HCT116 (cell line): Measurements from ENCODE around the gene PDILT. TPM values are rescaled to one million over a fixed set of nuclear protein-coding genes. Genes with fewer than 3 reads are reported as not detected.

Source experiments
- ATAC-seq: fragments of 200-7000 bp; cut with Tn5 transposase; 2 replicates; pipeline ENCODE4 v1.9.1; 2020; ENCODE audit warnings: mild to moderate bottlenecking, moderate library complexity
- BruUV-seq: library from RNA; stranded (reverse); fragments of 400-500 nt; replicated peaks from 2 replicates; lab custom pipeline; 2021; lab: Mats Ljungman, UMichigan
- CTCF ChIA-PET: fragments of 300-600 bp; sonication (Branson Sonifier 250); formaldehyde crosslinking; loops from one replicate; lab custom pipeline; 2021; ENCODE audit warnings: antibody characterized with exemption; lab: Charles Lee
- POLR2A ChIA-PET: fragments of 300-600, 350-600 bp; sonication (Branson Sonifier 250); formaldehyde crosslinking; loops from one replicate; lab custom pipeline; 2021; ENCODE audit warnings: antibody characterized with exemption; lab: Charles Lee
- RAD21 ChIA-PET, 2 experiments: fragments of 300-600 bp; sonication (Branson Sonifier 250); formaldehyde crosslinking; loops; one replicate each; lab custom pipeline; 2023; ENCODE audit warnings: low total read pairs in 2 of 2; ENCODE audit not compliant: uncharacterized antibody in 2 of 2, unreplicated experiment in 2 of 2, low non-redundant PET in 1 of 2; lab: Charles Lee
- DNase-seq: peaks from one replicate; pipeline ENCODE4 v3.0.0-alpha.2; 2010; ENCODE audit warnings: low read depth, low spot score
- H2AFZ ChIP-seq: fragments of 200-600 bp; shearing (Covaris generic), sonication (generic); 2 replicates; pipeline ENCODE4 v1.6.1; 2017; ENCODE audit warnings: low read depth, mixed run types, mixed read lengths, antibody characterized with exemption, low read length; ENCODE audit not compliant: poor library complexity, severe bottlenecking
- H3K27ac ChIP-seq: 2 replicates; pipeline ENCODE4 v1.5.1; 2012; ENCODE audit warnings: low read depth, low read length
- H3K27me3 ChIP-seq: fragments of 200-600 bp; sonication (generic); 2 replicates; pipeline ENCODE4 v1.6.1; 2016; ENCODE audit warnings: mixed run types, low read length, mixed read lengths; ENCODE audit not compliant: insufficient read depth
- H3K36me3 ChIP-seq, 2 experiments: fragments of 200-500 bp in 1 of 2; fragments of 200-600 bp in 1 of 2; sonication (Bioruptor generic) in 1 of 2; sonication (generic) in 1 of 2; 2 replicates each; pipeline versions ENCODE4 v1.5.1 to v1.6.1; 2014 to 2016; ENCODE audit warnings: low read length in 2 of 2, inconsistent platforms in 1 of 2, mixed read lengths in 1 of 2, mixed run types in 1 of 2; ENCODE audit not compliant: insufficient read depth in 2 of 2, control insufficient read depth in 1 of 2
- H3K4me1 ChIP-seq, 2 experiments: fragments of 200-600 bp in 1 of 2; sonication (generic) in 1 of 2; 2 replicates each; pipeline versions ENCODE4 v1.5.1 to v1.6.1; 2012 to 2017; ENCODE audit warnings: low read length in 2 of 2, inconsistent platforms in 1 of 2, mild to moderate bottlenecking in 1 of 2, mixed read lengths in 1 of 2, mixed run types in 1 of 2, moderate library complexity in 1 of 2; ENCODE audit not compliant: insufficient read depth in 2 of 2, control insufficient read depth in 1 of 2
- H3K4me2 ChIP-seq: fragments of 200-600 bp; sonication (generic); 2 replicates; pipeline ENCODE4 v1.6.1; 2017; ENCODE audit warnings: mixed run types, low read length, mixed read lengths
- H3K4me3 ChIP-seq, 2 experiments: fragments of 200-600 bp in 1 of 2; sonication (generic) in 1 of 2; replicated peaks in 1 of 2; 2 replicates each; pipeline ENCODE4 v1.5.1; 2011 to 2016; ENCODE audit warnings: low read length in 2 of 2, control low read depth in 1 of 2, low read depth in 1 of 2, mild to moderate bottlenecking in 1 of 2, mixed read lengths in 1 of 2, mixed run types in 1 of 2
- H3K79me2 ChIP-seq: fragments of 200-600 bp; sonication (generic); 2 replicates; pipeline ENCODE4 v1.6.1; 2017; ENCODE audit warnings: mild to moderate bottlenecking, mixed run types, low read length, moderate library complexity, mixed read lengths; ENCODE audit not compliant: insufficient read depth
- H3K9ac ChIP-seq: fragments of 200-600 bp; sonication (generic); 2 replicates; pipeline ENCODE4 v1.6.1; 2016; ENCODE audit warnings: low read length, mixed read lengths
- H3K9me2 ChIP-seq: fragments of 200-600 bp; sonication (generic), shearing (Covaris generic); 2 replicates; pipeline ENCODE4 v1.6.1; 2017; ENCODE audit warnings: mixed run types, mild to moderate bottlenecking, moderate library complexity; ENCODE audit not compliant: insufficient read depth
- H3K9me3 ChIP-seq, 2 experiments: fragments of 200-500 bp in 1 of 2; fragments of 200-600 bp in 1 of 2; sonication (Bioruptor generic) in 1 of 2; sonication (generic) in 1 of 2; 2 replicates each; pipeline ENCODE4 v1.6.1; 2014 to 2017; ENCODE audit warnings: low read length in 2 of 2, mixed read lengths in 2 of 2, inconsistent platforms in 1 of 2, low read depth in 1 of 2, mild to moderate bottlenecking in 1 of 2, mixed run types in 1 of 2, moderate library complexity in 1 of 2; ENCODE audit not compliant: control insufficient read depth in 1 of 2, insufficient read depth in 1 of 2
- H4K20me1 ChIP-seq: fragments of 200-600 bp; sonication (generic), shearing (Covaris generic); 2 replicates; pipeline ENCODE4 v1.6.1; 2017; ENCODE audit warnings: mixed run types, mild to moderate bottlenecking, moderate library complexity; ENCODE audit not compliant: insufficient read depth
- ATF3 ChIP-seq: IDR thresholded peaks from 2 replicates; pipeline ENCODE4 v1.6.1; 2012
- CEBPB ChIP-seq: IDR thresholded peaks from 2 replicates; pipeline ENCODE4 v1.6.1; 2012; ENCODE audit warnings: low read depth
- ELF1 ChIP-seq: IDR thresholded peaks from 2 replicates; pipeline ENCODE4 v1.6.1; 2012; ENCODE audit warnings: low read depth, borderline replicate concordance
- MAX ChIP-seq: IDR thresholded peaks from 2 replicates; pipeline ENCODE4 v1.6.1; 2012
- POLR2A ChIP-seq: IDR thresholded peaks from 2 replicates; pipeline ENCODE4 v1.7.0; 2011; ENCODE audit warnings: borderline replicate concordance; ENCODE audit not compliant: insufficient read depth, insufficient read length; ENCODE audit errors: extremely low read depth
- REST ChIP-seq: IDR thresholded peaks from 2 replicates; pipeline ENCODE4 v1.6.1; 2012; ENCODE audit warnings: low read depth
- SIN3A ChIP-seq: IDR thresholded peaks from 2 replicates; pipeline ENCODE4 v1.6.1; 2012; ENCODE audit warnings: low read depth
- SRF ChIP-seq: IDR thresholded peaks from 2 replicates; pipeline ENCODE4 v1.6.1; 2012; ENCODE audit warnings: low read depth
- YY1 ChIP-seq: IDR thresholded peaks from 2 replicates; pipeline ENCODE4 v1.6.1; 2011; ENCODE audit warnings: low read length, low read depth, moderate library complexity, mild to moderate bottlenecking; ENCODE audit not compliant: insufficient replicate concordance; ENCODE audit errors: extremely low read depth
- ZBTB33 ChIP-seq: IDR thresholded peaks from 2 replicates; pipeline ENCODE4 v1.6.1; 2011; ENCODE audit warnings: mild to moderate bottlenecking, low read length, moderate library complexity; ENCODE audit not compliant: insufficient replicate concordance; ENCODE audit errors: extremely low read depth
- ZFX ChIP-seq: fragments of 450-650 bp; IDR thresholded peaks from 2 replicates; pipeline ENCODE4 v1.6.1; 2017
- ZNF274 ChIP-seq: fragments of 200-500 bp; sonication (Bioruptor generic); IDR thresholded peaks from 2 replicates; pipeline ENCODE4 v1.6.1; 2014; ENCODE audit warnings: mild to moderate bottlenecking, low read depth, low read length, inconsistent platforms
- intact Hi-C: fragments of 100-400 bp; cut with micrococcal nuclease; formaldehyde crosslinking; loops from 2 replicates; pipeline ENCODE4 v1.10.0; 2022
- total RNA-seq: library from RNA; stranded (reverse); gene quantifications from one replicate; pipeline ENCODE4 v1.2.1, GENCODE V29; 2021; ENCODE audit not compliant: unreplicated experiment

The PDILT gene
- total RNA-seq, 1 experiment from 2014 or later, result not detected

GRCh38 chr16:20352615-20353014 is 51.9 kb downstream of the PDILT start, which contains the start of gene UMOD:
Gene UMOD (minus strand): TSS chr16:20352715. CDS start chr16:20350737, 1,978 bp downstream.
- Histone ChIP-seq H3K36me3 (no peaks in the 10 kb centered on the region), H3K27ac (no peak within 1 kb of the TSS), H4K20me1 (no peaks in the 10 kb centered on the region), H3K79me2 (no peaks in the 10 kb centered on the region), H3K4me2 (no peak within 1 kb of the TSS)
- ChIA-PET POLR2A (no interaction called here), RAD21 (no interaction called here), CTCF (no interaction called here)
- intact Hi-C loops, result no loop called here
- no peak for TF ChIP-seq ATF3
- no peak for TF ChIP-seq MAX
- no peak for TF ChIP-seq REST
- no peak for TF ChIP-seq CEBPB
- TF ChIP-seq SRF, result no peak
- TF ChIP-seq ZFX, result no peak
- TF ChIP-seq ELF1, result no peak
- TF ChIP-seq ZNF274, result no peak
- TF ChIP-seq SIN3A, result no peak
- no peak for TF ChIP-seq POLR2A
- TF ChIP-seq ZBTB33, result no peak
- TF ChIP-seq YY1, result no peak
- TF ChIP-seq, all 23 proteins: peak for 0
- H3K9me2 ChIP-seq, result no peaks in the 10 kb centered on the region
- H3K4me1 ChIP-seq, result no peaks in the 10 kb centered on the region
- no TSS peak for BruUV-seq
- peaks cover 54% of the 10 kb centered on the region for H3K27me3 ChIP-seq
- DNase-seq (no peak), ATAC-seq (no peak)
- H3K9ac ChIP-seq, result no peak within 1 kb of the TSS
- no peak within 1 kb of the TSS for H3K4me3 ChIP-seq
- H3K9me3 ChIP-seq, result no peaks in the 10 kb centered on the region
- no peak within 1 kb of the TSS for H2AFZ ChIP-seq
